ENCODE results near the gene HPCAL1.

- TF ChIP-seq CTCF (IDR thresholded peaks at IDR 0.05) (no peak), POLR2A (IDR thresholded peaks at IDR 0.05) (no peak), POLR2AphosphoS5 (IDR thresholded peaks at IDR 0.05) (no peak)
Observed at GRCh38 chr2:10348891-10349290, 46.2 kb downstream of the HPCAL1 start.

All from prostate gland (tissue), 2 donors.